Keratinocyte (primary cell): Measurements from ENCODE around the gene TNRC6A. TPM values are rescaled to one million over a fixed set of nuclear protein-coding genes. Genes with fewer than 3 reads are reported as not detected.

Experiments
- DNase-seq: peaks from one replicate; pipeline ENCODE4 v3.0.0-alpha.2; 2011; ENCODE audit warnings: low read depth, missing footprints, low spot score
- FAIRE-seq: peaks from 2 replicates; lab custom pipeline; 2011; peaks lifted over from hg19 to GRCh38; lab: Jason Lieb, UNC
- H2AFZ ChIP-seq: 2 replicates; pipeline ENCODE4 v1.6.0; 2012; ENCODE audit warnings: low read length, control low read depth, inconsistent platforms; ENCODE audit not compliant: control insufficient read depth
- H3K27ac ChIP-seq: 2 replicates; pipeline ENCODE4 v1.5.1; 2011; ENCODE audit warnings: low read length; ENCODE audit not compliant: control insufficient read depth, insufficient read depth
- H3K27me3 ChIP-seq: 3 replicates; pipeline ENCODE4 v1.6.0; 2011; ENCODE audit warnings: low read length; ENCODE audit not compliant: control insufficient read depth, insufficient read depth; ENCODE audit errors: extremely low read depth
- H3K36me3 ChIP-seq, 2 experiments: 2 replicates in 1 of 2; 3 replicates in 1 of 2; pipeline ENCODE4 v1.5.1; 2011; ENCODE audit warnings: low read length in 2 of 2, mild to moderate bottlenecking in 1 of 2; ENCODE audit not compliant: control insufficient read depth in 2 of 2, insufficient read depth in 2 of 2; ENCODE audit errors: extremely low read depth in 1 of 2
- H3K4me1 ChIP-seq: 3 replicates; pipeline ENCODE4 v1.5.1; 2011; ENCODE audit warnings: low read length; ENCODE audit not compliant: control insufficient read depth, insufficient read depth; ENCODE audit errors: extremely low read depth
- H3K4me2 ChIP-seq: 3 replicates; pipeline ENCODE4 v1.6.0; 2011; ENCODE audit warnings: low read depth, low read length; ENCODE audit not compliant: control insufficient read depth, insufficient read depth; ENCODE audit errors: extremely low read depth
- H3K4me3 ChIP-seq, 3 experiments: fragments of 200-600 bp in 1 of 3; sonication (generic) in 1 of 3; 2 replicates in 2 of 3; 3 replicates in 1 of 3; pipeline ENCODE4 v1.5.1; 2011 to 2016; ENCODE audit warnings: low read length in 3 of 3, mild to moderate bottlenecking in 3 of 3, control low read depth in 2 of 3, inconsistent platforms in 1 of 3, low read depth in 1 of 3, mixed read lengths in 1 of 3, mixed run types in 1 of 3, moderate library complexity in 1 of 3; ENCODE audit not compliant: control insufficient read depth in 2 of 3, insufficient read depth in 2 of 3; ENCODE audit errors: extremely low read depth in 1 of 3
- H3K79me2 ChIP-seq: 2 replicates; pipeline ENCODE4 v1.6.0; 2012; ENCODE audit warnings: low read length; ENCODE audit not compliant: control insufficient read depth, insufficient read depth
- H3K9ac ChIP-seq: 3 replicates; pipeline ENCODE4 v1.6.0; 2011; ENCODE audit warnings: low read length; ENCODE audit not compliant: control insufficient read depth, insufficient read depth; ENCODE audit errors: extremely low read depth
- H3K9me1 ChIP-seq: 3 replicates; pipeline ENCODE4 v1.6.0; 2011; ENCODE audit warnings: low read length; ENCODE audit not compliant: control insufficient read depth, insufficient read depth; ENCODE audit errors: extremely low read depth
- H3K9me3 ChIP-seq: 2 replicates; pipeline ENCODE4 v1.5.1; 2012; ENCODE audit warnings: low read depth, low read length; ENCODE audit not compliant: control insufficient read depth
- H4K20me1 ChIP-seq: 3 replicates; pipeline ENCODE4 v1.6.0; 2011; ENCODE audit warnings: low read length; ENCODE audit not compliant: control insufficient read depth, insufficient read depth; ENCODE audit errors: extremely low read depth
- CTCF ChIP-seq, 3 experiments: IDR thresholded peaks in 1 of 3; conservative IDR thresholded peaks in 1 of 3; optimal IDR thresholded peaks in 1 of 3; 2 replicates in 2 of 3; 3 replicates in 1 of 3; pipeline versions ENCODE3 to v1.5.1; 2011; ENCODE audit warnings: low read length in 3 of 3, mild to moderate bottlenecking in 3 of 3, moderate library complexity in 2 of 3, control low read depth in 1 of 3, inconsistent platforms in 1 of 3; ENCODE audit not compliant: insufficient read depth in 2 of 3; ENCODE audit errors: extremely low read depth in 1 of 3
- EZH2 ChIP-seq: IDR thresholded peaks from one replicate; pipeline ENCODE4 v1.6.1; 2012; ENCODE audit warnings: inconsistent platforms, mild to moderate bottlenecking, low read length, moderate library complexity
- dilution Hi-C: fragments of 300-500 bp; cut with MboI; formaldehyde crosslinking; loops from one replicate; pipeline ENCODE4 v1.7.0; 2020; ENCODE audit warnings: low sequenced_read_pairs; ENCODE audit not compliant: extremely low pct_ligation_motif_present
- polyA plus RNA-seq, 5 experiments: library from polyadenylated mRNA; depleted of rRNA in 3 of 5; stranded (reverse) in 3 of 5; stranded (forward) in 1 of 5; unstranded in 1 of 5; fragments of >200 nt; gene quantifications; 1 replicate in 1 of 5; 2 replicates in 3 of 5; 3 replicates in 1 of 5; pipeline versions ENCODE4 v1.2.1 to v1.2.3, GENCODE V29; 2011 to 2012; ENCODE audit warnings: missing spikeins in 2 of 5, low read depth in 1 of 5, low replicate concordance in 1 of 5

The TNRC6A gene
- polyA plus RNA-seq, 1 donor (not counting 4 experiments of a cell fraction or from before 2014, with no cell fraction given): 23.3 TPM

GRCh38 chr16:24820522-24820921, 91.1 kb downstream of the TNRC6A start:
- Histone ChIP-seq H4K20me1 (no peaks in the 10 kb centered on the region), H3K36me3 (peaks cover 38 to 43% of the 10 kb centered on the region in 2 experiments), H3K79me2 (no peaks in the 10 kb centered on the region), H3K9me1 (no peaks in the 10 kb centered on the region), H3K4me1 (peaks cover 8% of the 10 kb centered on the region), H3K9me3 (no peaks in the 10 kb centered on the region), H3K9ac (no peak overlapping the region), H2AFZ (no peak overlapping the region), H3K27me3 (no peaks in the 10 kb centered on the region), H3K4me2 (no peak overlapping the region), H3K4me3 (no peak overlapping the region), H3K27ac (no peak overlapping the region)
- no peak for DNase-seq
- TF ChIP-seq CTCF (optimal IDR thresholded peaks at IDR 0.05 in 1 of 3, IDR thresholded peaks at IDR 0.05 in 1 of 3, conservative IDR thresholded peaks at IDR 0.05 in 1 of 3; ENCODE audit: extremely low read depth in 1 of 3, insufficient read depth in 2 of 3, low read length in 3 of 3): no peak
- TF ChIP-seq EZH2: no peak
- dilution Hi-C loops: loop anchor here (25.0 kb wide), 1 partner anchor 92 kb away; no protein-coding TSS in a partner anchor
- FAIRE-seq: no peak

GRCh38 chr16:24821129-24821528, 91.7 kb downstream of the TNRC6A start:
- H3K9ac ChIP-seq: no peak overlapping the region
- no peaks in the 10 kb centered on the region for H3K9me3 ChIP-seq
- dilution Hi-C loops: loop anchor here (25.0 kb wide), 1 partner anchor 91 kb away; no protein-coding TSS in a partner anchor
- H3K4me3 ChIP-seq: no peak overlapping the region
- H2AFZ ChIP-seq: no peak overlapping the region
- peaks cover 14% of the 10 kb centered on the region for H3K4me1 ChIP-seq
- TF ChIP-seq EZH2 (no peak), CTCF (optimal IDR thresholded peaks at IDR 0.05 in 1 of 3, IDR thresholded peaks at IDR 0.05 in 1 of 3, conservative IDR thresholded peaks at IDR 0.05 in 1 of 3; ENCODE audit: extremely low read depth in 1 of 3, insufficient read depth in 2 of 3, low read length in 3 of 3) (no peak)
- no peaks in the 10 kb centered on the region for H3K79me2 ChIP-seq
- DNase-seq: no peak
- no peak overlapping the region for H3K27ac ChIP-seq
- no peak for FAIRE-seq
- peaks cover 34 to 43% of the 10 kb centered on the region in 2 experiments for H3K36me3 ChIP-seq
- H3K27me3 ChIP-seq: no peaks in the 10 kb centered on the region
- no peak overlapping the region for H3K4me2 ChIP-seq
- H3K9me1 ChIP-seq: no peaks in the 10 kb centered on the region
- no peaks in the 10 kb centered on the region for H4K20me1 ChIP-seq
